Muscle layer of duodenum (tissue), 2 donors: ENCODE data around the gene FAM200C.

ENCODE experiments used
- H3K27ac ChIP-seq: one replicate; pipeline ENCODE4 v1.7.0; 2013; ENCODE audit warnings: mild to moderate bottlenecking, low read length
- H3K27me3 ChIP-seq: one replicate; pipeline ENCODE4 v1.7.0; 2013; ENCODE audit warnings: low read depth, mild to moderate bottlenecking, control low read depth, low read length
- H3K36me3 ChIP-seq, 2 donors: one replicate each; pipeline ENCODE4 v1.7.0; 2013; ENCODE audit warnings: low read length in 2 of 2, control low read depth in 1 of 2, mild to moderate bottlenecking in 1 of 2; ENCODE audit not compliant: insufficient read depth in 2 of 2, control insufficient read depth in 1 of 2
- H3K4me1 ChIP-seq, 2 donors: one replicate each; pipeline ENCODE4 v1.7.0; 2013; ENCODE audit warnings: low read length in 2 of 2, mild to moderate bottlenecking in 2 of 2, control low read depth in 1 of 2, moderate library complexity in 1 of 2; ENCODE audit not compliant: insufficient read depth in 2 of 2, control insufficient read depth in 1 of 2
- H3K4me3 ChIP-seq, 2 donors: one replicate each; pipeline ENCODE4 v1.7.0; 2013; ENCODE audit warnings: low read length in 2 of 2, low read depth in 1 of 2, mild to moderate bottlenecking in 1 of 2
- H3K9me3 ChIP-seq, 2 donors: one replicate each; pipeline ENCODE4 v1.7.0; 2013; ENCODE audit warnings: low read length in 2 of 2, control low read depth in 1 of 2, mild to moderate bottlenecking in 1 of 2; ENCODE audit not compliant: control insufficient read depth in 1 of 2
- donor health status: healthy.

FAM200C gene

GRCh38 chr5:160418561-160419457 is 19.0 kb upstream of the FAM200C start, which contains the start of gene SLU7:
Gene SLU7, minus strand, starts transcription at chr5:160419081. Its CDS starts 3,787 bp downstream, at chr5:160415294.
- H3K9me3 ChIP-seq, result no peaks in the 10 kb centered on the region
- H3K36me3 ChIP-seq, result peaks cover 7 to 8% of the 10 kb centered on the region in 2 donors
- peaks cover 10 to 31% of the 10 kb centered on the region in 2 donors for H3K4me1 ChIP-seq
- peak within 1 kb of the TSS; percentile 94 for H3K27ac ChIP-seq
- H3K27me3 ChIP-seq, result no peaks in the 10 kb centered on the region
- peak within 1 kb of the TSS; percentile 97 to 98 for H3K4me3 ChIP-seq

- no peak overlapping the region for H3K27ac ChIP-seq
- H3K36me3 ChIP-seq, result peaks cover 12 to 26% of the 10 kb centered on the region in 2 donors
These were observed 1.0 kb downstream of the FAM200C start for GRCh38 chr5:160398806-160399205.

GRCh38 chr5:160397492-160397891 is 2.4 kb downstream of the FAM200C start:
- Histone ChIP-seq H3K4me1 (peaks cover 0 to 20% of the 10 kb centered on the region in 2 donors), H3K36me3 (peaks cover 3 to 16% of the 10 kb centered on the region in 2 donors), H3K4me3 (no peak overlapping the region), H3K27ac (no peak overlapping the region), H3K27me3 (no peaks in the 10 kb centered on the region), H3K9me3 (no peaks in the 10 kb centered on the region)

More at GRCh38 chr5:160398806-160399205, 1.0 kb downstream of the FAM200C start:
- Histone ChIP-seq H3K9me3 (no peaks in the 10 kb centered on the region), H3K4me3 (peak overlapping the region; percentile 71 to 89), H3K27me3 (no peaks in the 10 kb centered on the region), H3K4me1 (peaks cover 0 to 20% of the 10 kb centered on the region in 2 donors)

- Histone ChIP-seq H3K27ac (no peak overlapping the region), H3K4me1 (peaks cover 0 to 20% of the 10 kb centered on the region in 2 donors), H3K36me3 (peaks cover 0 to 5% of the 10 kb centered on the region in 2 donors)
These were observed 4.7 kb downstream of the FAM200C start for GRCh38 chr5:160395111-160395510.

GRCh38 chr5:160390787-160391696 is 8.8 kb downstream of the FAM200C start:
- no peak overlapping the region for H3K27ac ChIP-seq
- peaks cover 0 to 5% of the 10 kb centered on the region in 2 donors for H3K36me3 ChIP-seq
- H3K4me1 ChIP-seq, result no peaks in the 10 kb centered on the region
- no peak overlapping the region for H3K4me3 ChIP-seq
- peaks cover 0 to 10% of the 10 kb centered on the region in 2 donors for H3K9me3 ChIP-seq
- H3K27me3 ChIP-seq, result no peaks in the 10 kb centered on the region

More at GRCh38 chr5:160395111-160395510, 4.7 kb downstream of the FAM200C start:
- H3K27me3 ChIP-seq, result no peaks in the 10 kb centered on the region
- H3K4me3 ChIP-seq, result no peak overlapping the region
- no peaks in the 10 kb centered on the region for H3K9me3 ChIP-seq

GRCh38 chr5:160387445-160387844 is 12.4 kb downstream of the FAM200C start:
- H3K4me1 ChIP-seq, result no peaks in the 10 kb centered on the region
- peaks cover 0 to 10% of the 10 kb centered on the region in 2 donors for H3K9me3 ChIP-seq
- no peaks in the 10 kb centered on the region for H3K36me3 ChIP-seq
- no peaks in the 10 kb centered on the region for H3K27me3 ChIP-seq
- H3K27ac ChIP-seq, result no peak overlapping the region
- no peak overlapping the region for H3K4me3 ChIP-seq

GRCh38 chr5:160385496-160385895 is 14.4 kb downstream of the FAM200C start:
- Histone ChIP-seq H3K36me3 (no peaks in the 10 kb centered on the region), H3K27ac (no peak overlapping the region), H3K4me3 (no peak overlapping the region), H3K9me3 (peaks cover 0 to 10% of the 10 kb centered on the region in 2 donors), H3K4me1 (no peaks in the 10 kb centered on the region), H3K27me3 (no peaks in the 10 kb centered on the region)

- H3K27me3 ChIP-seq, result no peaks in the 10 kb centered on the region
- H3K9me3 ChIP-seq, result peaks cover 0 to 10% of the 10 kb centered on the region in 2 donors
- no peak overlapping the region for H3K27ac ChIP-seq
- no peak overlapping the region for H3K4me3 ChIP-seq
- H3K4me1 ChIP-seq, result no peaks in the 10 kb centered on the region
- no peaks in the 10 kb centered on the region for H3K36me3 ChIP-seq
These were observed 15.2 kb downstream of the FAM200C start for GRCh38 chr5:160384681-160385080.

GRCh38 chr5:160382346-160382745 is 17.5 kb downstream of the FAM200C start:
- Histone ChIP-seq H3K36me3 (no peaks in the 10 kb centered on the region), H3K27ac (no peak overlapping the region), H3K27me3 (no peaks in the 10 kb centered on the region), H3K9me3 (peaks cover 0 to 7% of the 10 kb centered on the region in 2 donors), H3K4me1 (no peaks in the 10 kb centered on the region), H3K4me3 (no peak overlapping the region)

GRCh38 chr5:160380041-160380440 is 19.8 kb downstream of the FAM200C start:
- no peaks in the 10 kb centered on the region for H3K27me3 ChIP-seq
- no peaks in the 10 kb centered on the region for H3K36me3 ChIP-seq
- no peak overlapping the region for H3K27ac ChIP-seq
- no peaks in the 10 kb centered on the region for H3K9me3 ChIP-seq
- H3K4me1 ChIP-seq, result peaks cover 0 to 4% of the 10 kb centered on the region in 2 donors
- H3K4me3 ChIP-seq, result no peak overlapping the region

- Histone ChIP-seq H3K27ac (no peak overlapping the region), H3K36me3 (no peaks in the 10 kb centered on the region), H3K27me3 (no peaks in the 10 kb centered on the region), H3K4me3 (no peak overlapping the region), H3K9me3 (no peaks in the 10 kb centered on the region), H3K4me1 (peaks cover 0 to 4% of the 10 kb centered on the region in 2 donors)
These were observed 20.3 kb downstream of the FAM200C start for GRCh38 chr5:160379511-160379910.
